Neural cell (in vitro differentiated cells): Measurements from ENCODE around the gene MAML3.

Experiments used
- EZH2 ChIP-seq: fragments of 200-600, 300-800 bp; shearing (Covaris generic), sonication (generic); IDR thresholded peaks from 2 replicates; pipeline ENCODE4 v1.6.1; 2014; ENCODE audit warnings: antibody characterized with exemption, low read length, borderline replicate concordance, mild to moderate bottlenecking; ENCODE audit not compliant: insufficient read depth, poor library complexity, severe bottlenecking
- MXI1 ChIP-seq: fragments of 450-650 bp; conservative IDR thresholded peaks from 2 replicates; pipeline ENCODE4 v1.6.1; 2014; ENCODE audit warnings: antibody characterized with exemption, mild to moderate bottlenecking; ENCODE audit not compliant: poor library complexity, severe bottlenecking
- POLR2AphosphoS5 ChIP-seq: IDR thresholded peaks from 2 replicates; pipeline ENCODE4 v1.6.1; 2012
- RAD21 ChIP-seq: fragments of 450-650 bp; conservative IDR thresholded peaks from 2 replicates; pipeline ENCODE4 v1.6.1; 2014; ENCODE audit warnings: antibody characterized with exemption, mild to moderate bottlenecking, moderate library complexity
- TAF1 ChIP-seq: IDR thresholded peaks from 2 replicates; pipeline ENCODE4 v1.6.1; 2012; ENCODE audit warnings: low read depth
- TF ChIP-seq, protein P1 (sequence below): fragments of 450-650 bp; IDR thresholded peaks from 2 replicates; pipeline ENCODE4 v1.5.1; 2014; ENCODE audit warnings: antibody characterized with exemption, mild to moderate bottlenecking, moderate library complexity; ENCODE audit not compliant: poor library complexity, severe bottlenecking
- TF ChIP-seq, protein P2 (sequence below): IDR thresholded peaks from 2 replicates; pipeline ENCODE4 v1.6.1; 2012; ENCODE audit warnings: borderline replicate concordance

GRCh38 chr4:140078366-140078765 lies 75.6 kb downstream of the MAML3 start:
- TF ChIP-seq, protein P1, sequence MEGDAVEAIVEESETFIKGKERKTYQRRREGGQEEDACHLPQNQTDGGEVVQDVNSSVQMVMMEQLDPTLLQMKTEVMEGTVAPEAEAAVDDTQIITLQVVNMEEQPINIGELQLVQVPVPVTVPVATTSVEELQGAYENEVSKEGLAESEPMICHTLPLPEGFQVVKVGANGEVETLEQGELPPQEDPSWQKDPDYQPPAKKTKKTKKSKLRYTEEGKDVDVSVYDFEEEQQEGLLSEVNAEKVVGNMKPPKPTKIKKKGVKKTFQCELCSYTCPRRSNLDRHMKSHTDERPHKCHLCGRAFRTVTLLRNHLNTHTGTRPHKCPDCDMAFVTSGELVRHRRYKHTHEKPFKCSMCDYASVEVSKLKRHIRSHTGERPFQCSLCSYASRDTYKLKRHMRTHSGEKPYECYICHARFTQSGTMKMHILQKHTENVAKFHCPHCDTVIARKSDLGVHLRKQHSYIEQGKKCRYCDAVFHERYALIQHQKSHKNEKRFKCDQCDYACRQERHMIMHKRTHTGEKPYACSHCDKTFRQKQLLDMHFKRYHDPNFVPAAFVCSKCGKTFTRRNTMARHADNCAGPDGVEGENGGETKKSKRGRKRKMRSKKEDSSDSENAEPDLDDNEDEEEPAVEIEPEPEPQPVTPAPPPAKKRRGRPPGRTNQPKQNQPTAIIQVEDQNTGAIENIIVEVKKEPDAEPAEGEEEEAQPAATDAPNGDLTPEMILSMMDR = no peak
- TF ChIP-seq POLR2AphosphoS5 = no peak
- no peak for TF ChIP-seq TAF1
- no peak for TF ChIP-seq EZH2
- TF ChIP-seq, protein P2, sequence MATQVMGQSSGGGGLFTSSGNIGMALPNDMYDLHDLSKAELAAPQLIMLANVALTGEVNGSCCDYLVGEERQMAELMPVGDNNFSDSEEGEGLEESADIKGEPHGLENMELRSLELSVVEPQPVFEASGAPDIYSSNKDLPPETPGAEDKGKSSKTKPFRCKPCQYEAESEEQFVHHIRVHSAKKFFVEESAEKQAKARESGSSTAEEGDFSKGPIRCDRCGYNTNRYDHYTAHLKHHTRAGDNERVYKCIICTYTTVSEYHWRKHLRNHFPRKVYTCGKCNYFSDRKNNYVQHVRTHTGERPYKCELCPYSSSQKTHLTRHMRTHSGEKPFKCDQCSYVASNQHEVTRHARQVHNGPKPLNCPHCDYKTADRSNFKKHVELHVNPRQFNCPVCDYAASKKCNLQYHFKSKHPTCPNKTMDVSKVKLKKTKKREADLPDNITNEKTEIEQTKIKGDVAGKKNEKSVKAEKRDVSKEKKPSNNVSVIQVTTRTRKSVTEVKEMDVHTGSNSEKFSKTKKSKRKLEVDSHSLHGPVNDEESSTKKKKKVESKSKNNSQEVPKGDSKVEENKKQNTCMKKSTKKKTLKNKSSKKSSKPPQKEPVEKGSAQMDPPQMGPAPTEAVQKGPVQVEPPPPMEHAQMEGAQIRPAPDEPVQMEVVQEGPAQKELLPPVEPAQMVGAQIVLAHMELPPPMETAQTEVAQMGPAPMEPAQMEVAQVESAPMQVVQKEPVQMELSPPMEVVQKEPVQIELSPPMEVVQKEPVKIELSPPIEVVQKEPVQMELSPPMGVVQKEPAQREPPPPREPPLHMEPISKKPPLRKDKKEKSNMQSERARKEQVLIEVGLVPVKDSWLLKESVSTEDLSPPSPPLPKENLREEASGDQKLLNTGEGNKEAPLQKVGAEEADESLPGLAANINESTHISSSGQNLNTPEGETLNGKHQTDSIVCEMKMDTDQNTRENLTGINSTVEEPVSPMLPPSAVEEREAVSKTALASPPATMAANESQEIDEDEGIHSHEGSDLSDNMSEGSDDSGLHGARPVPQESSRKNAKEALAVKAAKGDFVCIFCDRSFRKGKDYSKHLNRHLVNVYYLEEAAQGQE = no peak
- no peak for TF ChIP-seq RAD21
- no peak for TF ChIP-seq MXI1
